Transverse colon (tissue), 3 donors: ENCODE results near the gene PMS1.

Source experiments
- CTCF ChIP-seq, 5 experiments: fragments of 200-600 bp in 3 of 5; fragments of 450-650 bp in 2 of 5; sonication (generic) in 3 of 5; IDR thresholded peaks; 1 replicate in 2 of 5; 2 replicates in 3 of 5; pipeline ENCODE4 v1.5.1; 2016 to 2017; ENCODE audit warnings: antibody characterized with exemption in 5 of 5, inconsistent platforms in 3 of 5, mild to moderate bottlenecking in 2 of 5, moderate library complexity in 1 of 5
- POLR2A ChIP-seq: fragments of 450-650 bp; IDR thresholded peaks from one replicate; pipeline ENCODE4 v1.6.1; 2016; ENCODE audit warnings: antibody characterized with exemption, mild to moderate bottlenecking, moderate library complexity

DNA sequence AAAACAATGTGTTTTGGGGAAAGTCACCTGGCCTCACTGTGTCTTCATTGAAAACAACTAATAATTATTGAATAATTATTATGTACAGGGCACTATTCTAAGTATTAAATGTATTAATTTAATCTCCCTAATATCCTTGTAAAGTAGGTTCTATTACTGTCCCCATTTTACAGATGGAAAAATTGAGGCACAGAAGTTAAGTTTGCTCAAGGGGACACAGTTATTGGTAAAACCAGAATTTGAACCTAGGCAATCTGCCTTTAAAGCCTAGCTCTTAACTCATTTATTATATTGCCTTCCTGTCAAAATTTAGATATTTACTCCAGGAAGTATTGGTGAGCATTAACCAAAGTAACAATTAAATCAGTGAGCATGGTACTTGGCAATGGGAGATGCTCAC, 84.6 kb downstream of the PMS1 start:
- TF ChIP-seq CTCF (IDR thresholded peaks at IDR 0.05) (no peak), POLR2A (no peak)
